HG02885 (cell line): ENCODE data around the gene YTHDF1.

Experiments
- ATAC-seq: cut with Tn5 transposase; IDR thresholded peaks from one replicate; pipeline ENCODE4 v1.9.1; 2021; ENCODE audit warnings: mild to moderate bottlenecking; ENCODE audit not compliant: unreplicated experiment, poor library complexity

Gene YTHDF1

GRCh38 chr20:63175038-63175895 is 40.7 kb downstream of the YTHDF1 start:
- no peak for ATAC-seq

- no peak for ATAC-seq
Observed at GRCh38 chr20:63174309-63175037, 41.5 kb downstream of the YTHDF1 start.

- no peak for ATAC-seq
Observed at GRCh38 chr20:63173552-63174191, 42.3 kb downstream of the YTHDF1 start.

GRCh38 chr20:63172726-63173125 is 43.2 kb downstream of the YTHDF1 start:
- ATAC-seq: no peak

- no peak for ATAC-seq
Observed at GRCh38 chr20:63171991-63172390, 43.9 kb downstream of the YTHDF1 start.

GRCh38 chr20:63169681-63170080 is 46.2 kb downstream of the YTHDF1 start:
- no peak for ATAC-seq

- ATAC-seq: no peak
Observed at GRCh38 chr20:63168861-63169260, 47.1 kb downstream of the YTHDF1 start.

GRCh38 chr20:63167918-63168520 is 47.9 kb downstream of the YTHDF1 start:
- ATAC-seq: no peak

GRCh38 chr20:63167026-63167917 is 48.7 kb downstream of the YTHDF1 start:
- ATAC-seq: no peak

GRCh38 chr20:63166193-63167020 is 49.5 kb downstream of the YTHDF1 start:
- no peak for ATAC-seq

GRCh38 chr20:63165356-63166192 is 50.4 kb downstream of the YTHDF1 start:
- ATAC-seq: no peak

- ATAC-seq: no peak
Observed at GRCh38 chr20:63164484-63165355, 51.2 kb downstream of the YTHDF1 start.

GRCh38 chr20:63163596-63164483 is 52.1 kb downstream of the YTHDF1 start:
- no peak for ATAC-seq

- no peak for ATAC-seq
Observed at GRCh38 chr20:63163171-63163570, 52.8 kb downstream of the YTHDF1 start.

- no peak for ATAC-seq
Observed at GRCh38 chr20:63162206-63162795, 53.6 kb downstream of the YTHDF1 start.

GRCh38 chr20:63161176-63161651 is 54.7 kb downstream of the YTHDF1 start:
- no peak for ATAC-seq
